Cardiac fibroblast (primary cell): ENCODE data around the gene NPAS2.

Experiments used
- DNase-seq, 2 donors: peaks; one replicate each; pipeline versions ENCODE4 v3.0.0 to v3.0.0-alpha.2; 2010; ENCODE audit warnings: low read depth in 2 of 2
- H3K4me3 ChIP-seq, 2 donors: replicated peaks in 1 of 2; 1 replicate in 1 of 2; 2 replicates in 1 of 2; pipeline ENCODE4 v1.5.1; 2011; ENCODE audit warnings: low read depth in 2 of 2, low read length in 2 of 2, mild to moderate bottlenecking in 2 of 2, moderate library complexity in 1 of 2
- CTCF ChIP-seq: IDR thresholded peaks from one replicate; pipeline ENCODE4 v1.5.1; 2011; ENCODE audit warnings: low read depth, mild to moderate bottlenecking, low read length, inconsistent platforms

Gene NPAS2

GRCh38 chr2:100823665-100824438 is 3.9 kb downstream of the NPAS2 start:
- no peak overlapping the region for H3K4me3 ChIP-seq
- no peak for TF ChIP-seq CTCF
- peak in 1 of 2 donors; percentile 23 for DNase-seq

- H3K4me3 ChIP-seq: no peak overlapping the region
- TF ChIP-seq CTCF: no peak
- DNase-seq: no peak
These were observed 4.9 kb downstream of the NPAS2 start for GRCh38 chr2:100824842-100825241.

- no peak for TF ChIP-seq CTCF
- DNase-seq: no peak
- H3K4me3 ChIP-seq: no peak overlapping the region
These were observed 6.6 kb downstream of the NPAS2 start for GRCh38 chr2:100826494-100826893.

GRCh38 chr2:100831158-100831750 is 11.3 kb downstream of the NPAS2 start:
- no peak overlapping the region for H3K4me3 ChIP-seq
- DNase-seq: no peak
- TF ChIP-seq CTCF: no peak

- no peak overlapping the region for H3K4me3 ChIP-seq
- no peak for TF ChIP-seq CTCF
- DNase-seq: no peak
These were observed 11.9 kb downstream of the NPAS2 start for GRCh38 chr2:100831831-100832230.

- no peak for TF ChIP-seq CTCF
- H3K4me3 ChIP-seq: no peak overlapping the region
- peak in 1 of 2 donors; percentile 55 for DNase-seq
These were observed 12.9 kb downstream of the NPAS2 start for GRCh38 chr2:100832885-100833284.
